Sigmoid colon (tissue), 7 donors: ENCODE data around the gene CACNA1F. TPM values are rescaled to one million over a fixed set of nuclear protein-coding genes. Genes with fewer than 3 reads are reported as not detected.
A peak's percentile ranks its signal among the peaks of the same experiment; 100 is the strongest.

Experiments used
- DNase-seq: peaks from one replicate; pipeline ENCODE4 v3.0.0-alpha.2; 2019
- H3K27ac ChIP-seq, 4 donors: fragments of 200-600 bp; sonication (generic); one replicate each; pipeline ENCODE4 v1.5.1; 2016 to 2019; ENCODE audit warnings: mild to moderate bottlenecking in 1 of 4
- H3K27me3 ChIP-seq, 3 donors: fragments of 200-600 bp; sonication (generic); one replicate each; pipeline ENCODE4 v1.5.1; 2019; ENCODE audit warnings: mild to moderate bottlenecking in 1 of 3
- H3K36me3 ChIP-seq, 4 donors: fragments of 200-600 bp; sonication (generic); one replicate each; pipeline ENCODE4 v1.5.1; 2016 to 2019
- H3K4me1 ChIP-seq, 4 donors: fragments of 200-600 bp; sonication (generic); one replicate each; pipeline ENCODE4 v1.5.1; 2017 to 2019
- H3K4me3 ChIP-seq, 4 donors: fragments of 200-600 bp; sonication (generic); one replicate each; pipeline ENCODE4 v1.5.1; 2017 to 2019; ENCODE audit warnings: mild to moderate bottlenecking in 2 of 4, moderate library complexity in 1 of 4
- H3K9me3 ChIP-seq, 4 donors: fragments of 200-600 bp in 3 of 4; sonication (generic) in 3 of 4; one replicate each; pipeline versions ENCODE4 v1.5.1 to v1.6.1; 2013 to 2019
- EP300 ChIP-seq, 4 donors: sonication (generic); formaldehyde crosslinking; IDR thresholded peaks; one replicate each; pipeline ENCODE4 v1.6.1; 2017; ENCODE audit warnings: antibody characterized with exemption in 4 of 4
- POLR2A ChIP-seq, 2 donors: fragments of 450-650 bp; IDR thresholded peaks; one replicate each; pipeline ENCODE4 v1.6.1; 2016; ENCODE audit warnings: antibody characterized with exemption in 2 of 2, mild to moderate bottlenecking in 2 of 2, moderate library complexity in 2 of 2
- POLR2AphosphoS5 ChIP-seq, 4 donors: sonication (generic); formaldehyde crosslinking; IDR thresholded peaks; one replicate each; pipeline ENCODE4 v1.6.1; 2017; ENCODE audit warnings: antibody characterized with exemption in 4 of 4
- WGBS, 2 donors: extraction: QIAGEN DNeasy Blood & Tissue Kit; methylation state at CpG; one replicate each; pipeline ENCODE4 v1.1.7; 2013; 5-methylcytosine and 5-hydroxymethylcytosine counted together
- intact Hi-C: fragments of 100-400 bp; cut with DNase I; formaldehyde crosslinking; loops from one replicate; pipeline ENCODE4 v1.15.1; 2023
- polyA plus RNA-seq, 3 donors: library from polyadenylated mRNA; stranded (reverse); fragments of 200-250 nt; gene quantifications; one replicate each; pipeline ENCODE4 v1.2.3, GENCODE V29; 2013
- total RNA-seq, 4 donors: library from RNA; depleted of rRNA; stranded (reverse); fragments of >200 nt; gene quantifications; one replicate each; pipeline ENCODE4 v1.1.0, GENCODE V29; 2016
- TF ChIP-seq, protein P1 (sequence below), 4 experiments: fragments of 450-650 bp in 3 of 4; fragments of 200-600 bp in 1 of 4; IDR thresholded peaks; one replicate each; pipeline ENCODE4 v1.5.1; 2016 to 2019; ENCODE audit warnings: antibody characterized with exemption in 4 of 4, mild to moderate bottlenecking in 3 of 4, moderate library complexity in 2 of 4
- donor health status: healthy with polysubstance abuse.
- donor health status: Bipolar disorder and iron deficiency.
- donor health status: healthy.

The CACNA1F gene
- total and polyA plus RNA-seq, 7 donors = under 0.01 to 0.70 (median 0.15) TPM; not detected in 3

DNA sequence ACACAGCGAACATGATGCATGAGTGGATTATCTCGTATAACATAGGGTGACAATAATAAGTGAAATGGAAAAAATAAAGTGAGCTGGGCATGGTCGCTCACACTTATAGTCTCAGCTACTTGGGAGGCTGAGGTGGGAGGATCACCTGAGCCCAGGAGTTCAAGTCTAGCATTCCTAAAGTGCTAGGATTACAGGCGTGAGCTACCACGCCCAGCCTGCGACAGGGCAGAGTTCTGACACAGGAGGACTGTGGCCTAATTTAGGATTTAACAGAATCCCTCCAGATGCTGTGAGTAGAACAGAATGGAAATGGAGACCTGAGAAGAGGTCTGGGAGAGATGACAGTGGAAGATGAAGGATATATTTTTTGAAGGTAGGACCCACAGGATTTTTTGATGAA, 43.5 kb downstream of the CACNA1F start:
- H3K9me3 ChIP-seq = no peaks in the 10 kb centered on the region
- H3K4me3 ChIP-seq = no peak overlapping the region
- no peak for DNase-seq
- TF ChIP-seq EP300 (IDR thresholded peaks at IDR 0.05) = no peak
- no peak for TF ChIP-seq POLR2AphosphoS5 (IDR thresholded peaks at IDR 0.05)
- no peak for TF ChIP-seq POLR2A (IDR thresholded peaks at IDR 0.05)
- TF ChIP-seq, protein P1, sequence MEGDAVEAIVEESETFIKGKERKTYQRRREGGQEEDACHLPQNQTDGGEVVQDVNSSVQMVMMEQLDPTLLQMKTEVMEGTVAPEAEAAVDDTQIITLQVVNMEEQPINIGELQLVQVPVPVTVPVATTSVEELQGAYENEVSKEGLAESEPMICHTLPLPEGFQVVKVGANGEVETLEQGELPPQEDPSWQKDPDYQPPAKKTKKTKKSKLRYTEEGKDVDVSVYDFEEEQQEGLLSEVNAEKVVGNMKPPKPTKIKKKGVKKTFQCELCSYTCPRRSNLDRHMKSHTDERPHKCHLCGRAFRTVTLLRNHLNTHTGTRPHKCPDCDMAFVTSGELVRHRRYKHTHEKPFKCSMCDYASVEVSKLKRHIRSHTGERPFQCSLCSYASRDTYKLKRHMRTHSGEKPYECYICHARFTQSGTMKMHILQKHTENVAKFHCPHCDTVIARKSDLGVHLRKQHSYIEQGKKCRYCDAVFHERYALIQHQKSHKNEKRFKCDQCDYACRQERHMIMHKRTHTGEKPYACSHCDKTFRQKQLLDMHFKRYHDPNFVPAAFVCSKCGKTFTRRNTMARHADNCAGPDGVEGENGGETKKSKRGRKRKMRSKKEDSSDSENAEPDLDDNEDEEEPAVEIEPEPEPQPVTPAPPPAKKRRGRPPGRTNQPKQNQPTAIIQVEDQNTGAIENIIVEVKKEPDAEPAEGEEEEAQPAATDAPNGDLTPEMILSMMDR (IDR thresholded peaks at IDR 0.05) = no peak
- no peaks in the 10 kb centered on the region for H3K36me3 ChIP-seq
- WGBS, 2 donors = 41 to 75% methylated on average over 6 of the region's 6 CpGs
- intact Hi-C loops = no loop called here
- peak overlapping the region; percentile 79 to 86 (median 84) for H3K27ac ChIP-seq
- no peaks in the 10 kb centered on the region for H3K27me3 ChIP-seq
- H3K4me1 ChIP-seq = peaks cover 0 to 22% (median 9%) of the 10 kb centered on the region in 4 donors

- H3K4me1 ChIP-seq = peaks cover 0 to 28% (median 15%) of the 10 kb centered on the region in 4 donors
These were observed 44.6 kb downstream of the CACNA1F start for GRCh38 chrX:49188468-49189076.

DNA sequence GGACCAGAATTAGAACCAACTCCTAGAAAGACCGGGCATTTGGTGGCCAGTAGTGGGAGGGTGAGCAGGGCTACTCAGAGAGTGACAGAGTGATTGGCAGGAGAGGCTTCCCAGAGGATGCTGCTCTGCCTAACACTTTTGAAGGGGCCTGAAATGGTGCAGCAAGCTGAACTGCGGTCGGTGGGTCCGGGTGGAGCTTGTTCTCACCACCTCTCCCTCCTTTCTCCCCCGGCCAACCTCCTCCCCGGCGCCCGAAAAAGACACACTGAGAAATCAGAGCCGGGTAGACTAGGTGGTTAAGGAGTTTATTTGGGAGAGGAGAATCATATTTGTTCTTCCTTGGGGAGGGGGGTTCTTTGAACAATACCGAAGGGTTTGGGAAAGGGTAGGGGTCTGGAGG, 45.6 kb downstream of the CACNA1F start:
- peaks cover 0 to 5% (median 0%) of the 10 kb centered on the region in 4 donors for H3K36me3 ChIP-seq
- TF ChIP-seq POLR2A (IDR thresholded peaks at IDR 0.05) (no peak), EP300 (IDR thresholded peaks at IDR 0.05) (no peak), POLR2AphosphoS5 (IDR thresholded peaks at IDR 0.05) (no peak)
- TF ChIP-seq, protein P1 (IDR thresholded peaks at IDR 0.05) = no peak
- 86 to 87% methylated on average over 10 of the region's 10 CpGs for WGBS, 2 donors

More at GRCh38 chrX:49188468-49189076, 44.6 kb downstream of the CACNA1F start:
- Histone ChIP-seq H3K4me3 (no peak overlapping the region), H3K27me3 (no peaks in the 10 kb centered on the region), H3K36me3 (no peaks in the 10 kb centered on the region), H3K27ac (peak overlapping the region in 1 of 4 donors; percentile 32), H3K9me3 (no peaks in the 10 kb centered on the region)
- no peak for DNase-seq
- TF ChIP-seq EP300 (IDR thresholded peaks at IDR 0.05) = no peak
- TF ChIP-seq, protein P1 (IDR thresholded peaks at IDR 0.05) = no peak
- no peak for TF ChIP-seq POLR2A (IDR thresholded peaks at IDR 0.05)
- no peak for TF ChIP-seq POLR2AphosphoS5 (IDR thresholded peaks at IDR 0.05)
- intact Hi-C loops = no loop called here
- 62 to 81% methylated on average over 8 of the region's 8 CpGs for WGBS, 2 donors

DNA sequence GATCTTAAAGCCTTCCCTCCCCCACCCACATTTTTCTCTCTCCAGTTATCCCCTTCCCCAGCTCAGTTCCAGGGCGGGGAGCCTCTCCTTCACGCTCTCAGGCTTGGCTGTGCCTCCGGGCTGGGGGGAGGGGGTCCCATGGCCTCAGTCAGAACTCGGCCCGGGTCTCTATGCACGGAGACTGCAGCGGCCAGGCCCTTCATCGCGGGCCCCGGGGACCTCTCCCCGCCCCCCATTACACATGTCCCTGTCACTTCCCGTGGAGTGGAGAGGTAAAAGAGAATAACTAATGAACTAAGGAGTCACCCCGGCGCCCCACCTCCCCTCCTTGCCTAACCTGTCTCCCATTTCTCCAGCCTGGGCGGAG, 46.1 kb downstream of the CACNA1F start:
- H3K36me3 ChIP-seq = peaks cover 0 to 5% (median 0%) of the 10 kb centered on the region in 4 donors
- intact Hi-C loops = no loop called here
- peaks cover 0 to 28% (median 15%) of the 10 kb centered on the region in 4 donors for H3K4me1 ChIP-seq
- no peak for DNase-seq
- H3K27ac ChIP-seq = peak overlapping the region; percentile 80 to 88 (median 83)
- H3K9me3 ChIP-seq = no peaks in the 10 kb centered on the region
- 77 to 84% methylated on average over 15 of the region's 15 CpGs for WGBS, 2 donors
- H3K27me3 ChIP-seq = no peaks in the 10 kb centered on the region
- no peak overlapping the region for H3K4me3 ChIP-seq
- TF ChIP-seq, protein P1 (IDR thresholded peaks at IDR 0.05) = no peak
- TF ChIP-seq POLR2A (IDR thresholded peaks at IDR 0.05) (no peak), EP300 (IDR thresholded peaks at IDR 0.05) (no peak), POLR2AphosphoS5 (IDR thresholded peaks at IDR 0.05) (no peak)

More for the DNA sequence above, 45.6 kb downstream of the CACNA1F start:
- H3K27me3 ChIP-seq = no peaks in the 10 kb centered on the region
- no peaks in the 10 kb centered on the region for H3K9me3 ChIP-seq
- peaks cover 0 to 29% (median 16%) of the 10 kb centered on the region in 4 donors for H3K4me1 ChIP-seq
- no peak for DNase-seq
- H3K4me3 ChIP-seq = no peak overlapping the region
- peak overlapping the region; percentile 80 to 88 (median 83) for H3K27ac ChIP-seq
- intact Hi-C loops = no loop called here
